Measurements from ENCODE around the gene TBC1D30. TPM values are rescaled to one million over a fixed set of nuclear protein-coding genes. Genes with fewer than 3 reads are reported as not detected.

TBC1D30 gene
- total RNA-seq, 2 donors from 2014 or later = 1.7 to 1.9 TPM

GRCh38 chr12:64858882-64859605 is 34.6 kb downstream of the TBC1D30 start:
- Histone ChIP-seq H3K4me1 (ENCODE audit: control insufficient read depth, insufficient read depth, low read length) (no peaks in the 10 kb centered on the region), H3K27me3 (ENCODE audit: control insufficient read depth, insufficient read depth, low read length, poor library complexity, severe bottlenecking) (no peaks in the 10 kb centered on the region), H3K9ac (ENCODE audit: extremely low read depth, low read length, poor library complexity, severe bottlenecking) (no peak overlapping the region), H3K4me3 (ENCODE audit: low read length) (no peak overlapping the region), H3K27ac (ENCODE audit: low read depth, low read length) (no peak overlapping the region), H3K36me3 (ENCODE audit: control insufficient read depth, insufficient read depth, low read length) (no peaks in the 10 kb centered on the region), H3K9me3 (ENCODE audit: control insufficient read depth, low read length) (no peaks in the 10 kb centered on the region)
- Mint-ChIP-seq H3K9me3 (no peaks in the 10 kb centered on the region), H3K27me3 (ENCODE audit: insufficient read depth) (no peaks in the 10 kb centered on the region), H3K4me1 (no peaks in the 10 kb centered on the region), H3K4me3 (no peak overlapping the region), H3K27ac (no peak overlapping the region), H3K36me3 (ENCODE audit: low read depth) (no peaks in the 10 kb centered on the region)
- no peak for DNase-seq
- WGBS, 2 experiments (ENCODE audit: insufficient coverage in 1 of 2, insufficient read length in 1 of 2) = 89 to 94% methylated on average over 4 of the region's 4 CpGs
- TF ChIP-seq, protein P1, sequence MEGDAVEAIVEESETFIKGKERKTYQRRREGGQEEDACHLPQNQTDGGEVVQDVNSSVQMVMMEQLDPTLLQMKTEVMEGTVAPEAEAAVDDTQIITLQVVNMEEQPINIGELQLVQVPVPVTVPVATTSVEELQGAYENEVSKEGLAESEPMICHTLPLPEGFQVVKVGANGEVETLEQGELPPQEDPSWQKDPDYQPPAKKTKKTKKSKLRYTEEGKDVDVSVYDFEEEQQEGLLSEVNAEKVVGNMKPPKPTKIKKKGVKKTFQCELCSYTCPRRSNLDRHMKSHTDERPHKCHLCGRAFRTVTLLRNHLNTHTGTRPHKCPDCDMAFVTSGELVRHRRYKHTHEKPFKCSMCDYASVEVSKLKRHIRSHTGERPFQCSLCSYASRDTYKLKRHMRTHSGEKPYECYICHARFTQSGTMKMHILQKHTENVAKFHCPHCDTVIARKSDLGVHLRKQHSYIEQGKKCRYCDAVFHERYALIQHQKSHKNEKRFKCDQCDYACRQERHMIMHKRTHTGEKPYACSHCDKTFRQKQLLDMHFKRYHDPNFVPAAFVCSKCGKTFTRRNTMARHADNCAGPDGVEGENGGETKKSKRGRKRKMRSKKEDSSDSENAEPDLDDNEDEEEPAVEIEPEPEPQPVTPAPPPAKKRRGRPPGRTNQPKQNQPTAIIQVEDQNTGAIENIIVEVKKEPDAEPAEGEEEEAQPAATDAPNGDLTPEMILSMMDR (conservative IDR thresholded peaks at IDR 0.05) = no peak

- H3K4me3 Mint-ChIP-seq = no peak overlapping the region
- 94 to 100% methylated on average over 2 to 4 of the region's 4 CpGs for WGBS, 2 experiments (ENCODE audit: insufficient coverage in 1 of 2, insufficient read length in 1 of 2)
- no peak overlapping the region for H3K27ac ChIP-seq (ENCODE audit: low read depth, low read length)
- H3K27me3 ChIP-seq (ENCODE audit: control insufficient read depth, insufficient read depth, low read length, poor library complexity, severe bottlenecking) = no peaks in the 10 kb centered on the region
- no peaks in the 10 kb centered on the region for H3K36me3 Mint-ChIP-seq (ENCODE audit: low read depth)
- peaks cover 2% of the 10 kb centered on the region for H3K4me1 Mint-ChIP-seq
- no peak for DNase-seq
- H3K36me3 ChIP-seq (ENCODE audit: control insufficient read depth, insufficient read depth, low read length) = no peaks in the 10 kb centered on the region
- no peaks in the 10 kb centered on the region for H3K27me3 Mint-ChIP-seq (ENCODE audit: insufficient read depth)
- no peaks in the 10 kb centered on the region for H3K9me3 ChIP-seq (ENCODE audit: control insufficient read depth, low read length)
- peaks cover 5% of the 10 kb centered on the region for H3K4me1 ChIP-seq (ENCODE audit: control insufficient read depth, insufficient read depth, low read length)
- H3K9me3 Mint-ChIP-seq = no peaks in the 10 kb centered on the region
- H3K9ac ChIP-seq (ENCODE audit: extremely low read depth, low read length, poor library complexity, severe bottlenecking) = no peak overlapping the region
- TF ChIP-seq, protein P1 (conservative IDR thresholded peaks at IDR 0.05) = no peak
- H3K4me3 ChIP-seq (ENCODE audit: low read length) = no peak overlapping the region
- no peak overlapping the region for H3K27ac Mint-ChIP-seq
Observed at GRCh38 chr12:64860446-64860998, 36.1 kb downstream of the TBC1D30 start.

GRCh38 chr12:64864319-64864718 is 39.9 kb downstream of the TBC1D30 start:
- Mint-ChIP-seq H3K9me3 (no peaks in the 10 kb centered on the region), H3K27me3 (ENCODE audit: insufficient read depth) (no peaks in the 10 kb centered on the region)

More at GRCh38 chr12:64864319-64864718, 39.9 kb downstream of the TBC1D30 start:
- H3K9me3 ChIP-seq (ENCODE audit: control insufficient read depth, low read length) = no peaks in the 10 kb centered on the region
- Mint-ChIP-seq H3K4me3 (no peak overlapping the region), H3K4me1 (peaks cover 2% of the 10 kb centered on the region), H3K36me3 (ENCODE audit: low read depth) (no peaks in the 10 kb centered on the region), H3K27ac (no peak overlapping the region)
- no peaks in the 10 kb centered on the region for H3K36me3 ChIP-seq (ENCODE audit: control insufficient read depth, insufficient read depth, low read length)
- TF ChIP-seq, protein P1 (conservative IDR thresholded peaks at IDR 0.05) = no peak
- no peak overlapping the region for H3K27ac ChIP-seq (ENCODE audit: low read depth, low read length)
- no peak for DNase-seq
- peaks cover 5% of the 10 kb centered on the region for H3K4me1 ChIP-seq (ENCODE audit: control insufficient read depth, insufficient read depth, low read length)
- no peak overlapping the region for H3K4me3 ChIP-seq (ENCODE audit: low read length)
- H3K27me3 ChIP-seq (ENCODE audit: control insufficient read depth, insufficient read depth, low read length, poor library complexity, severe bottlenecking) = no peaks in the 10 kb centered on the region
- H3K9ac ChIP-seq (ENCODE audit: extremely low read depth, low read length, poor library complexity, severe bottlenecking) = no peak overlapping the region
- 47 to 51% methylated on average over 3 to 5 of the region's 5 CpGs for WGBS, 2 experiments (ENCODE audit: insufficient coverage in 1 of 2, insufficient read length in 1 of 2)

Data from endodermal cell (in vitro differentiated cells).